Activated T-helper 9 cell treated with anti-CD3 and anti-CD28 coated beads, Interleukin-2, amount 50 U/mL, for 16 hours (primary cell): Measurements from ENCODE around the gene HERC6.
"Not testable (repeated sequence)": the region's sequence is repeated elsewhere in the genome, so short reads cannot be mapped to it uniquely, and the experiment has no call there.

ENCODE experiments used
- DNase-seq: peaks from one replicate; pipeline ENCODE4 v3.0.0-alpha.2; 2020; ENCODE audit warnings: low read depth

HERC6 gene

GRCh38 chr4:88447371-88448095 is 68.9 kb downstream of the HERC6 start:
- no peak for DNase-seq

DNA sequence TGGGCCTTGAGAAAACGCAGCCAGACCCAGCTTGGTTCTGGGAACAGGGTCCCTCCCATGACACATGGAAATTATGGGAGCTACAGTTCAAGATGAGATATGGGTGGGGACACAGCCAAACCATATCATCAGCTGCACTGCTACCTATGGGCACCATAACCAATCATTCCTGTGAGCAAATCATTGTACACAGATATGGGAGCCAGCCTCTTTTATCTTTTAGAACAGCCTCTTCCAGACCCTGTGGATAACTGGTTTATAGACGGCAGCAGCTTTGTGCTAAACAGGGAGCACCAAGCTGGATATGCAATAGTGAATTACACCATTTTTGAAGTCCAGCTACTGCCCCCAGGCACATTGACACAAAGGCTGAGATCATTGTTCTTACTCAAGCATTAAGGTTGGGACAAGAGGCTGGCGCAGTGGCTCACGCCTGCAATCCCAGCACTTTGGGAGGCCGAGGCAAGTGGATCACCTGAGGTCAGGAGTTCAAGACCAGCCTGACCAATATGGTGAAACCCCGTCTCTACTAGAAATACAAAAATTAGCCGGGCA is 69.6 kb downstream of the HERC6 start:
- DNase-seq = not testable (repeated sequence)

DNA sequence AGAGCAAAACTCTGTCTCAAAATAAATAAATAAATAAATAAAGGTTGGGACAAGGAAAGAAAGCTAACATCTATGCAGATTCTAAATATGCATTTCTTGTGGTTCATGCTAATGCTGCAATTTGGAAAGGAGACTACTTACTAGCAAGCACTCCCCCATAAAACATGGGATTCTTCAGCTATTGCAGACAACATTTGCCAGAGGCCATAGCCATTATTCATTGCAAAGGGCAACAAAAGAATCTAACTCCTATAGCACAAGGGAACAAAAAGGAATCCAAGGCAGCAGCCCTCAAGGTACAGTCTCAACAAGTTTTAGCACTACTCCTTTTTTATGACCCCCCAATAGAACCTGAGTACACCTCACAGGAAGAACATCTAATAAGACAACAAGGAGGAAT is 70.2 kb downstream of the HERC6 start:
- DNase-seq = no peak

- DNase-seq = no peak
Measured at GRCh38 chr4:88449290-88449689, 70.6 kb downstream of the HERC6 start.

DNA sequence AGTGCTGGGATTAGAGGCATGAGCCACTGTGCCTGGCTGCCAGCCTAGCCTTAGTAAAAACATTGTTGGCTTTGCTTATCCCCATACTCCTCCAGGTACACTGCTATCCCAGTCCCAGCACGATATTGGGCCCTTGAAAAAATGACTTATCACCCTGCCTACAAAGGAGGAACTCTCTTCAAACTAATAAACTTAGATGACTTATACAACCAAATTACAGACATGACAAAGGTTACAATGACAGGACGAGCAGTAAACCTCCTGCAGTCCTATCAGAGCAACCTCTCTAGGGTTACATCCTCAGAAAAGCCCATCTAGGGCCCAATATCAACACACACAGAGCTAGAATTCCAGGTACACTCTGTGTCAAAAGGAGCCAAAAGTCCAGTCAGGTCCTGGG is 72.6 kb downstream of the HERC6 start:
- no peak for DNase-seq

DNA sequence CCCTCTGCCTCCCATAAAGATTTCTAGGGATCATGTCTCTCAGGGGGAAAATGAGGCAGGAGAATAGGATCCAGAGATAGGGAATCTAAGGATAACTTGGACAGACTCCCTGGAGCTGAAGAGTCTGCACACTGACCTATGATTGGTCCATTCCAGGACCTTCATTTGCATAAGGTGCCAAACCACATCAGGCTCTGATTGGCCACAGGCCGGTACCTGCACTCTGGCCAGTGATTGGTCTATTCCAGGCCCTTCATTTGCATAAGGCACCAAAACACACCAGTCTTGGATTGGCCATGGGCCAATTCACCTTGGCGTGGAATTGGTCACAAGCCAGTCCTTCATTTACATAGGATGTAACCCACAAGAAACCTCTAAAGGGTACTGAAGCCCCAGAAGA is 74.3 kb downstream of the HERC6 start:
- DNase-seq = no peak

DNA sequence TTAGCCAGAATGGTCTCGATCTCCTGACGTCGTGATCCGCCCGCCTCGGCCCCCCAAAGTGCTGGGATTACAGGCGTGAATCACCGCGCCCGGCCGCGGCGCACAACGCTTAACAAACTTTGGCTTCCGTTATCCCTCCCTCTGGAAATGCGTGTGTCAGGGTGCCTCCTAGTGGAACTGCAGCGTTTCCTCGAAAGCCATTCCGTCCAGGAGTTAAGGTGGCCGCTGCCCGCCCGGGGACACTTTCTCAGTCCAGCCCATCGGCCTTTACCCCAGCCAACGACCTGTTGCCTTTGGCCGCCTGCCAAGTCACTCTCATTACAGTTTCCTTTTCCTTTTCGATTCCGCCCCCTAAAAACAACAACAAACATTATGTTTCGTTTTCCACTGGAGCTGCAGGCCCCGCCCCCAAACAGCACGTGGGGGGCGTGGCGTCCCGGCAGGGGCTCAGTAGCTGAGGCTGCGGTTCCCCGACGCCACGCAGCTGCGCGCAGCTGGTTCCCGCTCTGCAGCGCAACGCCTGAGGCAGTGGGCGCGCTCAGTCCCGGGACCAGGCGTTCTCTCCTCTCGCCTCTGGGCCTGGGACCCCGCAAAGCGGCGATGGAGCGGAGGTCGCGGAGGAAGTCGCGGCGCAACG is 78.1 kb downstream of the HERC6 start, which contains the start of gene HERC5:
TSS of gene HERC5 (plus strand) at position 450 of the 637 bp plus-strand sequence. CDS start at position 601, 151 bp downstream.
- DNase-seq = peak; percentile 87

- DNase-seq = peak; percentile 40
Measured at GRCh38 chr4:88457307-88458103, 78.9 kb downstream of the HERC6 start.

GRCh38 chr4:88458104-88458740 is 79.6 kb downstream of the HERC6 start:
- no peak for DNase-seq

- no peak for DNase-seq
Measured at GRCh38 chr4:88465653-88466192, 87.1 kb downstream of the HERC6 start.

DNA sequence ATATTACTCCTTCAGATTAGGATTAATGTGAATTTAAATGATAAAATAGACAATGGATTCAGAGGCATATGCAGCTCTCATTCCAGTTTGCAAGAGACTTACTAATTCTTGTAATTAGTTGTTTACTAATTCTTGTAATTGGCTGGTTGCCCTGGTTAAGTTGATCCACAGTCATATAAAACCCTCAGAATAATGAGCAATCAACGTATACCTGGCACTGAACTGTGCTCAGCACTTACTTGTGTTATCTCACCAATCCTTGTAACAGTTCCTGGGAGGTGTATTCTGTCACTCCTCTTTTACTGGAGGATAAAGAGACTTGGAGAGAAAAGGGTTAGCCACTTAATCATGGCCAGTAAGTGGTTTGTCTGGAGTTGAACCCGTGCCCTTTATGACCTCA is 88.7 kb downstream of the HERC6 start:
- no peak for DNase-seq

GRCh38 chr4:88477229-88477860 is 98.7 kb downstream of the HERC6 start:
- no peak for DNase-seq

- no peak for DNase-seq
Measured at GRCh38 chr4:88478247-88478646, 99.6 kb downstream of the HERC6 start.

DNA sequence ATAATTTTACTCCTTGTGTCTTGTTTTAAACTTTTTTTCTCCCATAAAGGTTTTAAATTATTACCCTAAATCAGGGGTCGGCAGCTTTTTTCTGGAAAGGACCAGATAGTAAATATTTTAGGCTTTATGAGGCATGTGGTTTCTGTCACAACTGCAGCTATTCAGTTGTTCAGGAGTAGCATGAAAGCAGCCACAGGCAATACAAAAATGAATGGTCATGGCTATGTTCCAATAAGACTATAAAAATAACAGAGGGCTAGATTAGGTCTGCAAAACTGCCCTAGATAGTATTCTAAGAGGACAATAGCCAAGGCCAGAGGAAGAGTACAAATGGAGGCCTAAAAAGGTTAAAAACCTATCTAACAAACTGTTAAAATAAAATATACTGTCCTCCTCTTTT is 102.9 kb downstream of the HERC6 start:
- DNase-seq = no peak

GRCh38 chr4:88489100-88489761 is 110.6 kb downstream of the HERC6 start:
- no peak for DNase-seq
